Sigmoid colon (tissue), 4 donors: ENCODE measurements around the gene RNF128.

Experiments used
- POLR2AphosphoS5 ChIP-seq, 4 donors: sonication (generic); formaldehyde crosslinking; IDR thresholded peaks; one replicate each; pipeline ENCODE4 v1.6.1; 2017; ENCODE audit warnings: antibody characterized with exemption in 4 of 4
- TF ChIP-seq, protein P1 (sequence below), 4 experiments: fragments of 450-650 bp in 3 of 4; fragments of 200-600 bp in 1 of 4; IDR thresholded peaks; one replicate each; pipeline ENCODE4 v1.5.1; 2016 to 2019; ENCODE audit warnings: antibody characterized with exemption in 4 of 4, mild to moderate bottlenecking in 3 of 4, moderate library complexity in 2 of 4

- TF ChIP-seq, protein P1, sequence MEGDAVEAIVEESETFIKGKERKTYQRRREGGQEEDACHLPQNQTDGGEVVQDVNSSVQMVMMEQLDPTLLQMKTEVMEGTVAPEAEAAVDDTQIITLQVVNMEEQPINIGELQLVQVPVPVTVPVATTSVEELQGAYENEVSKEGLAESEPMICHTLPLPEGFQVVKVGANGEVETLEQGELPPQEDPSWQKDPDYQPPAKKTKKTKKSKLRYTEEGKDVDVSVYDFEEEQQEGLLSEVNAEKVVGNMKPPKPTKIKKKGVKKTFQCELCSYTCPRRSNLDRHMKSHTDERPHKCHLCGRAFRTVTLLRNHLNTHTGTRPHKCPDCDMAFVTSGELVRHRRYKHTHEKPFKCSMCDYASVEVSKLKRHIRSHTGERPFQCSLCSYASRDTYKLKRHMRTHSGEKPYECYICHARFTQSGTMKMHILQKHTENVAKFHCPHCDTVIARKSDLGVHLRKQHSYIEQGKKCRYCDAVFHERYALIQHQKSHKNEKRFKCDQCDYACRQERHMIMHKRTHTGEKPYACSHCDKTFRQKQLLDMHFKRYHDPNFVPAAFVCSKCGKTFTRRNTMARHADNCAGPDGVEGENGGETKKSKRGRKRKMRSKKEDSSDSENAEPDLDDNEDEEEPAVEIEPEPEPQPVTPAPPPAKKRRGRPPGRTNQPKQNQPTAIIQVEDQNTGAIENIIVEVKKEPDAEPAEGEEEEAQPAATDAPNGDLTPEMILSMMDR (IDR thresholded peaks at IDR 0.05) = no peak
- TF ChIP-seq POLR2AphosphoS5 (IDR thresholded peaks at IDR 0.05) = no peak
Observed at GRCh38 chrX:106706466-106706865, 20.0 kb upstream of the RNF128 start.
